Measurements from ENCODE around the gene TTC22. TPM values are rescaled to one million over a fixed set of nuclear protein-coding genes. Genes with fewer than 3 reads are reported as not detected.

Gene TTC22
- total RNA-seq, 1 donor, result not detected

GRCh38 chr1:54796902-54797301 lies 4.2 kb downstream of the TTC22 start:
- no peak for TF ChIP-seq CTCF (IDR thresholded peaks at IDR 0.05; ENCODE audit: insufficient read depth, low read depth, low read length)
- no peak for DNase-seq (ENCODE audit: low read depth)

DNA sequence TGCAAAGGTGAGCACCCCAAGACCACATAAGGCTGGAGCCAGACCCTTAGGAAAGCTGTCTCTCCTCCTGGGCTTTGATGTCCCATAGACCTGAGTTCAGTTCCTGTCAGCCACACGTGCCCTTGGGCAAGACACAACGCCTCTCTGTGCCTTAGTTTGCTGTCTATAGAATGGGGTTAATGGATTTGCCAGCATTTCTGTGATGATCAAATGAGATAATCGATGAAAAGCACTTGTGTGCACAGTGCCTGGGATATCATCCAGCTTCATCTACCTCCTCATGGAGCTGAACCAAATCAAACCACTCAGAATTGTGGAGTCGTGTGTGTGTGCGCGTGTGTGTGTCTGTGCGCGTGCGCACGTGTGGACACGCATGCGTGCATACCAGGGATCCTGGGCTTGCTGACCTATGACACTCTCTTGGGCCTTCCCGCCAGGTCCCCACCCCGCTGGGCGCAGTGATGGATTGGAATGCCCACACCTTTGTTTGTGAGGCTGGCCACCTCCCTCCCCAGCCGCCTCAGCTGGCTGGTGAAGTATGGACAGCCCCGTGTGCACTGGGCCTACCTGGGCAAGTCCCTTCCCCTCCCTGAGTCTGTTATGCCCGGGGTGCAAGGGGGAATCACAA lies 5.2 kb downstream of the TTC22 start:
- DNase-seq (ENCODE audit: low read depth), result no peak
- no peak overlapping the region for H3K4me3 ChIP-seq (ENCODE audit: low read depth, low read length)
- no peak for TF ChIP-seq CTCF (IDR thresholded peaks at IDR 0.05; ENCODE audit: insufficient read depth, low read depth, low read length)

More at GRCh38 chr1:54796902-54797301, 4.2 kb downstream of the TTC22 start:
- H3K4me3 ChIP-seq (ENCODE audit: low read depth, low read length), result no peak overlapping the region

DNA sequence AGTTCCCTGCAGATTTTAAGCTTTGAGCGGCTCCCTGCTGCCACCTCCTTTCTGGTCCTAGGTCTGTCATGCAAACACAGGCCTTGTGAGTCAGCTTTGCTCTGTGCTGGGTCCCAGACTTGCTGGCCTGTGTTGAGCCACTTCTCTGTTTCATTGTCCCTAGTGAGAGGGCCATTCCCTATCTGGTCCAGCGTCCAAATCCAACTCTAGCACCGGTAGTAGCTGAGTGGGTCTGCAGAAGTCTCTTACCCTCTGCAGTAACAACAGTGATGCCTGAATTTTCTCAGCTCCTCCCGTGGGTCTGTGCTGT lies 5.8 kb downstream of the TTC22 start:
- no peak for DNase-seq (ENCODE audit: low read depth)
- no peak overlapping the region for H3K4me3 ChIP-seq (ENCODE audit: low read depth, low read length)
- TF ChIP-seq CTCF (IDR thresholded peaks at IDR 0.05; ENCODE audit: insufficient read depth, low read depth, low read length), result no peak

- H3K4me3 ChIP-seq (ENCODE audit: low read depth, low read length), result no peak overlapping the region
- TF ChIP-seq CTCF (IDR thresholded peaks at IDR 0.05; ENCODE audit: insufficient read depth, low read depth, low read length), result no peak
- DNase-seq (ENCODE audit: low read depth), result no peak
Observed at GRCh38 chr1:54794451-54795355, 6.4 kb downstream of the TTC22 start.

DNA sequence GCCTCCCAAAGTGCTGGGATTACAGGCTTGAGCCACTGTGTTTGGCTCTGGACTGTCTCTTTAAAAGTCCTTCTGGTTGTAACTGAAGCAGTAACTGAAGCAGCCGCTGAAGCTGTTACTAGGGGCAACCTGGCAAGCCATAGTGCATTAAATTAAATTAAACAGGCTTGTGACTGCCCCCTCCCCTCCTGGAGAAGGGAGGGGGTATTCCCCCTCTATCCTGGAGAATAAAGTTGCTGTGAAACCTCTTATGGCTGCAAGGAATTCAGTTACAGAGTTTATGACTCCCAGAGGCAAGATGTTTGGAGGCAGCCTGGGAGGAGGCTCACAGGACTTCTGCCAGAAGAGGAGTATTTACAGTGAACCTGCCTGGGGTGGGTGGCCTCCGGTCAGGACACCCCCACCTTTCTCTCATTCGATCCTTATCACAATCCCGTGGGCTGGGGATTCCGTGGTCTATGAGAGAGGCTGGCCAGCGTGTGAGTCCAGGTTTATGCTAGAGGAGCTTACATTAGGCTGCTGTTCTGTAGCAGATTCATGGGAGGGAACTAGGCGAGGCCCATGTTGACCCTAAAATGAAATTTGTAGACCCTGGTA lies 8.3 kb downstream of the TTC22 start:
- no peak for DNase-seq (ENCODE audit: low read depth)
- no peak for TF ChIP-seq CTCF (IDR thresholded peaks at IDR 0.05; ENCODE audit: insufficient read depth, low read depth, low read length)
- H3K4me3 ChIP-seq (ENCODE audit: low read depth, low read length), result no peak overlapping the region

- peak; percentile 42 for DNase-seq (ENCODE audit: low read depth)
- no peak overlapping the region for H3K4me3 ChIP-seq (ENCODE audit: low read depth, low read length)
- peak; percentile 67 for TF ChIP-seq CTCF (IDR thresholded peaks at IDR 0.05; ENCODE audit: insufficient read depth, low read depth, low read length)
Observed at GRCh38 chr1:54791880-54792522, 9.1 kb downstream of the TTC22 start.

All from fibroblast of villous mesenchyme (primary cell).